Measurements from ENCODE around the gene FXYD5. TPM values are rescaled to one million over a fixed set of nuclear protein-coding genes. Genes with fewer than 3 reads are reported as not detected.

Gene FXYD5
- total RNA-seq, 2 donors from 2014 or later = 11.5 to 17.1 TPM

GRCh38 chr19:35165200-35166058 lies 10.9 kb downstream of the FXYD5 start:
- no peaks in the 10 kb centered on the region for H3K27me3 ChIP-seq
- no peak for TF ChIP-seq POLR2A (IDR thresholded peaks at IDR 0.05)
- no peak for TF ChIP-seq CTCF (IDR thresholded peaks at IDR 0.05)
- no peak overlapping the region for H3K27ac ChIP-seq
- ATAC-seq (no peak), DNase-seq (no peak)
- intact Hi-C loops (cut with DNase I) = no loop called here
- H3K4me3 ChIP-seq = no peak overlapping the region
- no peaks in the 10 kb centered on the region for H3K36me3 ChIP-seq (replicated peaks in 1 of 2; ENCODE audit: insufficient read depth in 1 of 2, low read depth in 2 of 2)
- peaks cover 0 to 12% (median 0%) of the 10 kb centered on the region in 3 donors for H3K9me3 ChIP-seq
- H3K4me1 ChIP-seq = no peaks in the 10 kb centered on the region
- WGBS, 2 donors = 63 to 73% methylated on average over 5 of the region's 5 CpGs

DNA sequence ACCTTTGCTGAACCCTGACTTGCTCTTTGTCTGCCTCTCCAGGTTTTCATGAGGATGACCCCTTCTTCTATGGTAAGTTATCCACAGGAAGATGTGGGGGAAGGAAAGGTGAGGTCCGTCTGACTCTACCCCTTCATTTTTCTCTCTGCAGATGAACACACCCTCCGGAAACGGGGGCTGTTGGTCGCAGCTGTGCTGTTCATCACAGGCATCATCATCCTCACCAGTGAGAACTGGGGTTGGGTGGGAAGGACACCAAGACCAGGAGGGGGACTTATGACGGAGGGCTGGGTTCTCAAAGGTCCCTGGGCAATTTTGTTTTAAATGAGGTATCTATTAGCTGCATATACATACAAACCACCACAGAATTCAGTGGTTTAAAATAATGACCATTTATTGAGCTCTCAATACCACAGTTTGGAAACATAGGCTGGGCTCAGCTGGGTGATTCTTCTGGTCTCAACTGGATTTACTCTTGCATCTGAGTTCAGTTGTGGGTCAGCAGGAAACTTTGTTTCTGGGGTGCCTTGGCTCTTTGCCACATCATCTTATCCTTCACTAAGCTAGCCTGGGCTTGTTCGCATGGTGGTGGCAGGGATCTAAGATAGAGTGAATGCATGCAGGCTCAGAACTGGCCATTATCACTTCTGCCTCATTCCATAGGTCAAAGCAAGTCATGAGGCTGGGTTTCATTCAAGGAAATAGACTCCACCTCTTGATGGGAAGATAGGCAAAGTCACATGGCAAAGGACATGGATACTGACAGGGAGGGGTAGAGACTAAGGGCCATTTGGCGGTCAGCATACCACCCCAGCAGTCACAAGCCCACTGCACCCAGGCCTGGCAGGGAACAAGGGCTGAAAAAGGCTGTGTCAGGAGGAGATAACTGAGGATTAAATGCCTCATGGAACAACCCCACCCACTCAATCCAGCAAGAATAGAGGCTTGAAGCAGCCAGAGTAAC lies 11.8 kb downstream of the FXYD5 start:
- DNase-seq (no peak), ATAC-seq (no peak)
- Histone ChIP-seq H3K4me1 (no peaks in the 10 kb centered on the region), H3K27ac (no peak overlapping the region), H3K36me3 (replicated peaks in 1 of 2; ENCODE audit: insufficient read depth in 1 of 2, low read depth in 2 of 2) (no peaks in the 10 kb centered on the region), H3K4me3 (no peak overlapping the region), H3K27me3 (no peaks in the 10 kb centered on the region), H3K9me3 (peaks cover 0 to 12% (median 0%) of the 10 kb centered on the region in 3 donors)
- no peak for TF ChIP-seq CTCF (IDR thresholded peaks at IDR 0.05)
- TF ChIP-seq POLR2A (IDR thresholded peaks at IDR 0.05) = no peak
- 87 to 91% methylated on average over 7 of the region's 7 CpGs for WGBS, 2 donors
- intact Hi-C loops (cut with DNase I) = no loop called here

DNA sequence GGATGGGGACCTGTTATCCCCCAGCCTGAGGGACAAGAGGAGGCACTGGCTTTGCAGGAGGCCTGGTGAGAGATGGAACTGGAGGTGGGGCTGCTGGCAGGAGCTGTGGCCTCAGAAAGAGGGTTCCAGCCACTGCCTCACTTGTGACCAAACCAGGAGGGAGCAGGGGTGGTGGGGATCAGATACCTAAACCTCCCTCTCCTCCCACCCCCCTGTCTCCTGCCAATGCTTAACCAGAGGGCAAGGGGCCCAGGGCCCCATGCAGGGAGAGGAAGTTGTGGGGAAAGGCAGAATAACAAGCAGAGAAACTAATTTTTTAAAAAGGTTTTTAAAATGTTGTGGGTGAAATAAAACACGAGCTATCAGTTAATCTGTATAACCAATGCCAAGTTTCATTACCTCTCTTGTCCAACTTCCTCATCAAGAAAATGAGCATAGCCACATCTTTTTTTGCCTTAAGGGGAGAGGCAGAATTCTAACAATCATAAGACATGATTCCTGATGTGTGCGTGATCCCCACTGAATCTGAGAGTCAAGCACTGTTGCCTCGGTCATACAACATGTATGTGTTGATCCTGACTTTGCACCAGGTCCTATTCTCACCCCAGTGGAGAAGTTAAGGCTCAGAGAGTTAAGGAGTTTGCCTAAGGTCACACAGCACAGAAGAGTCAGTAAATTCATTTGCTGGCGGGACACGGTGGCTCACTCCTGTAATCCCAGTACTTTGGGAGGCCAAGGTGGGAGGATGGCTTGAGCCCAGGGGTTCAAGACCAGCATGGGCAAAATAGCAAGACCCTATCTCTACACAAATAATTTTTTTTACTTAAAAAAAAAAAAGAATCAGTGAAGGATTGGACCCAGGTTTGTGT lies 12.9 kb downstream of the FXYD5 start:
- no peak for ATAC-seq
- DNase-seq = no peak
- no peak overlapping the region for H3K4me3 ChIP-seq
- peaks cover 0 to 12% (median 0%) of the 10 kb centered on the region in 3 donors for H3K9me3 ChIP-seq
- TF ChIP-seq POLR2A (IDR thresholded peaks at IDR 0.05) (no peak), CTCF (IDR thresholded peaks at IDR 0.05) (no peak)
- no peaks in the 10 kb centered on the region for H3K27me3 ChIP-seq
- no peaks in the 10 kb centered on the region for H3K36me3 ChIP-seq (replicated peaks in 1 of 2; ENCODE audit: insufficient read depth in 1 of 2, low read depth in 2 of 2)
- intact Hi-C loops (cut with DNase I) = no loop called here
- no peaks in the 10 kb centered on the region for H3K4me1 ChIP-seq
- 79 to 84% methylated on average over 5 of the region's 5 CpGs for WGBS, 2 donors
- no peak overlapping the region for H3K27ac ChIP-seq

GRCh38 chr19:35168196-35168595 lies 13.7 kb downstream of the FXYD5 start:
- intact Hi-C loops (cut with DNase I) = no loop called here

More at GRCh38 chr19:35168196-35168595, 13.7 kb downstream of the FXYD5 start:
- Histone ChIP-seq H3K27ac (no peak overlapping the region), H3K27me3 (no peaks in the 10 kb centered on the region), H3K9me3 (peaks cover 0 to 12% (median 0%) of the 10 kb centered on the region in 3 donors), H3K4me3 (no peak overlapping the region), H3K4me1 (no peaks in the 10 kb centered on the region), H3K36me3 (replicated peaks in 1 of 2; ENCODE audit: insufficient read depth in 1 of 2, low read depth in 2 of 2) (no peaks in the 10 kb centered on the region)
- ATAC-seq (no peak), DNase-seq (no peak)
- no peak for TF ChIP-seq CTCF (IDR thresholded peaks at IDR 0.05)
- no peak for TF ChIP-seq POLR2A (IDR thresholded peaks at IDR 0.05)
- WGBS, 2 donors = 63 to 66% methylated on average over 3 of the region's 3 CpGs

Measured in body of pancreas (tissue), 4 donors.